NCI-H460 (cell line): ENCODE data around the gene GGT7. TPM values are rescaled to one million over a fixed set of nuclear protein-coding genes. Genes with fewer than 3 reads are reported as not detected.
"Not testable (repeated sequence)": the region's sequence is repeated elsewhere in the genome, so short reads cannot be mapped to it uniquely, and the experiment has no call there.

Source experiments
- DNase-seq: peaks from one replicate; pipeline ENCODE4 v3.0.0-alpha.2; 2016; ENCODE audit warnings: low read depth; ENCODE audit errors: extremely low read depth
- total RNA-seq: library from RNA; depleted of rRNA; stranded (reverse); fragments of >200 nt; shearing (Covaris generic); gene quantifications from 2 replicates; pipeline ENCODE4 v1.2.3, GENCODE V29; 2014

The GGT7 gene
- total RNA-seq, 1 experiment from 2014 or later: 3.9 TPM

DNA sequence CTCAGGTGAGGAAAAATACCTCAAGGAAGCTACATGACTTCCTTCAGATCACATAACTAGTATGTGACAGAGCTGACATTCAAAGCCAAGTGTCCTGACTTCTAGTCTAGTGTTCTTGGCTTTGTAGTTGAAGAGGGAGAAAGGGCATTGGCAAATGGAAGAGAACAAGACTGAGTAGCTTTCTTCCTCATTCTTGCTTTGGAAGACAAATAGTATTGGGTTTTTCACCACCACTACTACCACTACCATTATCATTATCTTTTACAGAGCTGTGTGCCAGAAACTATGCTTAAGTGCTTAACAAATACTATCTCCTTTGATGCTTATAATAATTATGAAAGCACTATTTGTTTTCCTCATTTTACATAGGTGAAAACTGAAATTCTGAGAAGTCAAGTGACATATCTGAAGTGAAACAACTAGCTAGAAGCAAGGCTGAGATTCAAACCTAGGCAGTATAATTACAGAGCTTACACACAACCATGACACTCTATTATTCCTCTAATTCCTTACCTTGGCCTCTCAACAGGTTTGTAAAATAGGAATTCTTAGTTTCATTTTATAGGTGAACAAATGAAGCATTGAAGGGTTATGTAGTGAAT, 10.5 kb upstream of the GGT7 start:
- no peak for DNase-seq

GRCh38 chr20:34881689-34882088, 9.0 kb upstream of the GGT7 start:
- no peak for DNase-seq

GRCh38 chr20:34880971-34881370, 8.3 kb upstream of the GGT7 start:
- DNase-seq: not testable (repeated sequence)

DNA sequence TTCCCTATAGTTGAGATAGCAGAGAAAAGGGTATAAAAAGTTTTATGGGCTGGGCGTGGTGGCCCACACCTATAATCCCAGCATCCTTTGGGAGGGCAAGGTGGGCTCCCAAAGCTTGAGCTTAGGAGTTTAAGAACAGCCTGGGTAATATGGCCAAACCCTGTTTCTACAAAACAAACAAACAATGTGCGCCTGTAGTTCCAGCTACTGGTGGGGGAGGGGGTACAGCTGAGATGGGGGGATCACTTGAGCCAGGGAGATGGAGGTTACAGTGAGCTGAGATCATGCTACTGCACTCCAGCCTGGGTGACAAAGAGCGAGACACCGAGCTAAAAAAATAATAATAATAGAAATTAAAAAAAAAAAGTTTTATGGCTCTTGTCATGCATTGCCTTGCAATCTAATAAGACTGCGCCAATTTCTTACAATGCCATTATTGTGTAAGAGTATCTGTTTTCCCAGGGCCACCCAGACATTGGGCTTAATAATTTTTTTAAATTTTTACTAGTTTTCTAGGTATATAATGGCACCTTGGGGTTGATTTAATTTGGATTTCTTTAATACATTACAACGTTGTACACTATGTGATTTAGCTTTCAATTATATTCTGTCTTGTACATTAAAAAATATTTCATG, 7.7 kb upstream of the GGT7 start:
- DNase-seq: no peak

DNA sequence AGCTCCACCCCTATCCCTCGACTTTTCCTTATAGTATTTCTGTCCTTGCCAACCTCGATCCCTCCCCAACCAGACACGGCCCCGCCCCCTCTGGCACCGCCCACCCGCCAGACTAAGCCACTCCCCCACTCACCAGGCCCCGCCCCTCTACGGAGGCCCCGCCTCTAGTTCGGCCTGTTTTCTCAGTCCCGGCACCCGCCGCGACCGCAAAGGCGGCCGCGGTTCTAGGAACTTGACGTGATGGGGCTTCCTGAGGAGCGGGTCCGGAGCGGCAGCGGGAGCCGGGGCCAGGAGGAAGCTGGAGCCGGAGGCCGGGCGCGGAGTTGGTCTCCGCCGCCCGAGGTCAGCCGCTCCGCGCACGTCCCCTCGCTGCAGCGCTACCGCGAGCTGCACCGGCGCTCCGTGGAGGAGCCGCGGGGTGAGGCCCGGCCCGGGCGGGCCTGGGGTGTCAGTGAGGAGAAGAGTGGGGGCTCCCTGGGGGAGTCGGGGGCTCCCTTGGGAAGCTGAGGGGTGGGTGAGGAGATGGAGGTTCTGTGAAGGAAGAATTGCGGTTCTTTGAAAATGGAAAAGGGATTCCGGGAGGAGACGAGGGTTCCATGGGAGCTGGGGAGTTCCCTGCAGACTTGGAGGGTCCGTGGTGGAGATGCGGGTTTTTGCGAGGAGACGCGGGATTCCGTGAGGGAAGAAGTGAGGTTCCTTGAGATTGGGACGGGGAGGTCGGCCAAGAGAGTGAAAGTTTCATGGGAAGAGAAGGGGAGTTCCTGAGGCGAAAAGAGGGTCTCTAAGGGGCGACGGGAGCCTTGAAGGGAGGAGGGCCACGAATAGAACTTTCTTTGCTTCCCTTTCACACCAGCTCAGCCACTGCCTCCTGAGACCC, 4.0 kb upstream of the GGT7 start, which contains the start of gene ACSS2:
Gene ACSS2 (plus strand): TSS at position 207 of the 877 bp plus-strand sequence. CDS start 34 bp downstream, at position 241.
- no peak for DNase-seq

DNA sequence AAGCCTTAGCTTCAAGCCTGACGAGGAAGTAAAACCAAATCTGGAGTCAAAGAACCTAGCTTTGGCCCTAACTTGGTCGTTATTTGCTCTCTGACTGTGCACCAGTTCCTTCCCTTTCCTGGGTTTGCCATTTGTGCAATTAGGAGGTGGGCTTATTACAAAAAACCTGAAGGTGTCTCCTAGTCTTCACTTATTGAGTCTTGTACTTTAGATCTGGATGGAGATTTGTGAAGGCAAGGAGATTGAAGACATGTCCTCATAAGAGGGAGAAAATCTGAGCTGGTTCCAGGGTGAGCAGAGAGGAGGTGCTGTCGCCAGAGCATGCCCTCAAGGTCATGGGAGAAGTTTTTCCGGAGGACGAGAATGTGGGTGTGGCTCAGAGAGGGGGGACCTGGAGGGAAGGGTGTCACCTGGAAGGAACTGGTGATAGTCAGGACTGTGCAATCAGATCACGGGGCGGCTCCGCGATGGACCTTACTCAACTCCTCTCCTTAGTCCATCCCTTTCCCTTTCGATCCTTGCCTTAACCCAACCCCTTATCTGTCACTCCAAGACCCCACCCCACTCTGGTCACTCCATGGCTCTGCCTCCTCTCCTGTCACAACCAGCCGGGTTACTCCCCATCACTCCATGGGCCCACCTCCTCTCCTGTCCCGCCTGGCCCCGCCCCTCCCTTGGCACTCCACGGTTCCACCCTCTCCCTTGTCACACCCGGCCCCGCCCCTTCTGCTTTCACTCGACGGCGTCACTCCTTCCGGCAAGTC, 3.2 kb upstream of the GGT7 start:
- DNase-seq: peak; percentile 98

GRCh38 chr20:34874094-34874654, 1.5 kb upstream of the GGT7 start:
- DNase-seq: peak; percentile 89

DNA sequence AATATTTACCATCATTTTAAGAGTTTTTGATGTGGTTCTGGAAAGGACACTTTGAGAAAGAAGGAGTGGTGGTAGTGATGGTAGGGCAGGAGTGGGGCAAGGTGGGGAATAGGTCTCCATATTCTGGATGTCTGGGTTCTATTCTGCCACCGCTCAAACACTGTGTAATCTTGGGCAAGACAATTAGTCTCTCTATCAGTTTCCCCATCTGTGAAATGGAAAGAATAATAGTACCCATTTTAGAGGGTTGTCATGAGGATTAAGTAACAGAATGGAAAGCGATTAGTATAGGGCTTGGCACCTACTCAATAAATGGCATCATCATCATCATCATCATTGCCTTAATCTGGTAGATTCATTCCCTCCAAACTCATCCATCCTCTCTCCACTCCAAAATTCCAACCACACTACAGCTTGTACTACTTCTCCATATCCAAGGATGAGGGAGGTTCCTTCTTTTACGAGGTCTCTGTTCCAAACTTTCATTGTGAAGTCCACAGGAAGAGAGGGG, 982 bp upstream of the GGT7 start:
- no peak for DNase-seq

DNA sequence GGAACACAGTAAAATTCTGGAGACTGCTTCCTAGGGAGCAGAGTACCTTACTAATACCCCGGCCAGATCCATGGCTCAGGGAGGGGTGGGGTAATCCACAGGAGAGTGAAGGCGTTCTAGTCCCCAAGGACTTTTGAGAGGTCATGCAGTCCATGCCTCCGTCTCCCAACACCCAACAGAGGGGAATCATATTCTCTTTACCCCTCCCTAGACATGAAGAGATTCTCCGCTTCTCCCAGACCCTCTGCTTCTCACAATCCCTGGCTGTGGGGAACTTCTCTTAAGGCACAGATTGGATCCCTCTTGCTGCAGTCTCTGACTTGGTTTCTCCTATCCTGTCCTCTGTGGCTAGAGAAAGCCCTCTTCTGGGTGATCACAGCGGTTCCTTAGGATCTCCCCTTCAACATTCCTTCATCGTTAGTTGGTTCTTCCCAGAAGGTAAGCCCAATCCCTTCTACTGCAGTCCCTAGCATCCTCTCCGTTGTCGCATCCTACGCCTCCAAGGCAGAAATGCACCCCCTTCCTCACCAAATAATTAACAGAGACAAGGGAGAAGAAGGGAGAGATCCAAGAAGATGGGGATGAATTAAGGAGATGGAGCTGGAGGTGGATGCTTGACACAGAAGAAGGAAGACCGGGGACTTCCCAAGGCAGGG, 562 bp downstream of the GGT7 start:
- DNase-seq: no peak

DNA sequence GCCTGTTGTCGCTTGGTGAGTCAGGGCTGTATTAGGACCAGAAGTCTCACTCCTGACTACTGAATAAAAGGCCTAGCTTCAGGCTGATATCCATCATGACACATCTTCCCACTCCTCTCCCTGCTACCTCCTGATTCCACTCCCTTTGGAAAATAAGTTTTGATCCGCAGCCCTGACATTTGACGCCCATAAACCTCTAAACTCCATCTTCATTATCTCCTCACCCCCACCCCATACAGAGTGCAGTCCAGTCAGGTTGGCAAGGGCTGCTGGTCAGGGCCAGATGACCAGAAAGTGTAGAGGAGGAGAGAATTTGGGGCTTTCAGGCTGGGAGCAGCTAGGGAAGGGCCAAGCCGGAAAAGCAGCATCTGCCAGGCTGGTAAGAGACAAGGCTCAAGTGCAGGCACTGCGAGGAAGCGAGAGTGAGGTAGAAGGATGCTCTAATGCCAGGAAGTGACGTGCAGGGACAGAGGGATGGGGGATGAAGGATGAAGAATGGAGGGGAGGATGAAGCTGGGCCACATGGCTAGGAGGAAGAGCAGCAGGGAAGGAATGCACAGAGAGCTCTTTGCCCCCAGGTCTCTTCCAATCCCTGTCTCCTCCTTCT, 1.2 kb downstream of the GGT7 start:
- no peak for DNase-seq

GRCh38 chr20:34864216-34864615, 8.4 kb downstream of the GGT7 start:
- no peak for DNase-seq

DNA sequence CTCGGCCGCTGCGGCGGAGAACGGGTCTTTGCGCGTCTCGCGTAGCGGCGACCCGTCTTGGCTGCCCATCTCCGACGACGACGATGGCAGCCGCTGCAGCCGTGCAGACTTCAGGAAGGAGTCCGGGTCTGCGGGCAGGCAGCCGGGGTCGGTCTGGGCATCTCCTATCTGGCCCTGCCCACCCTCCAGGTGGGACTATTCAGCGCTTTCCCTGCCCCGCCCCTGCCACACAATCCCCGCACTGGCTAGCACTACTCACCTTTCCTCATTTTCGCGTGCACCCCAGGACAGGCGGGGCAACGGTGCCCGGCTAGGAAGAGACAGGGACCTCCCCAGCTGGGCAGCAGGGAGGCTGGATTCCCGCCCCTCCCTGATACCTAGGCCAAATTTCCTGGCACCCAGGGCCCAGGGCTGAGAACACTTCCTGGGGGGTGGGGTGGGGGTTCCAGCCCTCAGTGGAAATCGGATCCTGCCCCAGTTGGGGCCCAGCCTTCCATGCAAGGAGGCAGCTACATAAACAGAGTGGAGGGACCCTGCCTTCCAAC, 9.2 kb downstream of the GGT7 start:
- DNase-seq: no peak

GRCh38 chr20:34862724-34863123, 9.9 kb downstream of the GGT7 start:
- DNase-seq: no peak

GRCh38 chr20:34861386-34862084, 11.1 kb downstream of the GGT7 start:
- DNase-seq: no peak

GRCh38 chr20:34859826-34860545, 12.7 kb downstream of the GGT7 start:
- no peak for DNase-seq

DNA sequence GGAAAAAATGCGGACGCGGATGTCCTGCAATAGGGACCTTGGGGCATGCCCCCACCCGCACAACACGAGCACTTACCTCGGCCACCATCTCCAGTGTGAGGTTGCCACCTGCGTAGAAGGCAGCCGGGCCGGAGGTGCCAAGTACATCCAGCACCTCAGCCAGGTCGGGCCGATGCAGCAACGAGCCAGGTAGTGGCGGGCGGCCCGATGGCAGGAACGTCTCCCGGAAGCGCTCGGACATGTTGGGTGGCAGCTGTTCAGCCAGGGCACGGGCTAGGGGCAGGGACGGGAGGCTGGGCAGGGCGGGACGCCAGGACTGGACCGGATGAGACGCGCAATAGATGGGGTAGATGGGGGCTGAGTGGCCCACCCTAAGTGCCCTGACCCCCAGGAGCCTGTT, 13.3 kb downstream of the GGT7 start:
- no peak for DNase-seq

DNA sequence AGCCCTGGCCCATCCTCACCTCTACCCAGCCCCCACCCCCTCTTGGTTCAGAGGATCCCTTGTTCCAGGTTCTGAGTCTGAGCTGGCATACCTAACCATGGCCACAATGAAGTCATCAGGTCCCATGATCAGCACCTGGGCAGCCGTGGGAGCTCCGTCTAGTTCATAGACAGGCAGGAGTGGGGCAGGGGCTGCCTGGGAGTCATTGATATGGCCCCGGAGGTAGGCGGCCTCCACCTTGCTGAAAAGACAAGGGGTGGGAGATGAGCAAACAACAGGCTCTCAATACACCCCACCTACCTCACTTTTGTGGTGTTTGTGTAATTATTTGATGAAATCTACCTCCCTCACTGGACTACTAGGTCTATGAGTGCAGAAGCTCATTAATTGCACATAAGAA, 20.4 kb downstream of the GGT7 start:
- no peak for DNase-seq

DNA sequence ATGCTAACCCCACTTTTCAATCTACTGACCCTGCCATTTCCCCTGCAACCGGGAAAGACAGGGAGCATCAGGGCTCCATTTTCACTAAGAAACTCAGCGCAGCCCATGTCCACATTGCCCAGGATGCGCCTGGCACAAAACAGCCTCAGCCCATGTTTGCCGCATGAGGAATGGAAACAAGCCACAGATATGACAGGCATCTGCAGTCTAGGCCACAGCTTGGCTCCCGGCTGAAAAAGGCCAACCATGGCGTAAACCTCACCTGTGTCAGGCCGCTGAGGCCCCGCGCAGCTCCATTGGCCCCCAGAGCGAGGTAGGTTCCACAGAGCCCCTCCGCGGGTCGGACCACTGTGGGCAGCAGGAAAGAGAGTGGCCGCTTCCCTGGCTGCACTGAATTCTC, 21.7 kb downstream of the GGT7 start:
- DNase-seq: no peak
